ENCODE results near the gene PEAK1.

GRCh38 chr15:77081971-77082370 lies 337.9 kb downstream of the PEAK1 start:
- TF ChIP-seq GATA3 (IDR thresholded peaks at IDR 0.05; ENCODE audit: low read depth, low read length): no peak
- TF ChIP-seq GATA2 (IDR thresholded peaks at IDR 0.05; ENCODE audit: low read depth, low read length): no peak

Data from SH-SY5Y (cell line).